Measurements from ENCODE around the gene FAM222B.
A peak's percentile ranks its signal among the peaks of the same experiment; 100 is the strongest.
"Not testable (repeated sequence)": the region's sequence is repeated elsewhere in the genome, so short reads cannot be mapped to it uniquely, and the experiment has no call there.

The FAM222B gene

DNA sequence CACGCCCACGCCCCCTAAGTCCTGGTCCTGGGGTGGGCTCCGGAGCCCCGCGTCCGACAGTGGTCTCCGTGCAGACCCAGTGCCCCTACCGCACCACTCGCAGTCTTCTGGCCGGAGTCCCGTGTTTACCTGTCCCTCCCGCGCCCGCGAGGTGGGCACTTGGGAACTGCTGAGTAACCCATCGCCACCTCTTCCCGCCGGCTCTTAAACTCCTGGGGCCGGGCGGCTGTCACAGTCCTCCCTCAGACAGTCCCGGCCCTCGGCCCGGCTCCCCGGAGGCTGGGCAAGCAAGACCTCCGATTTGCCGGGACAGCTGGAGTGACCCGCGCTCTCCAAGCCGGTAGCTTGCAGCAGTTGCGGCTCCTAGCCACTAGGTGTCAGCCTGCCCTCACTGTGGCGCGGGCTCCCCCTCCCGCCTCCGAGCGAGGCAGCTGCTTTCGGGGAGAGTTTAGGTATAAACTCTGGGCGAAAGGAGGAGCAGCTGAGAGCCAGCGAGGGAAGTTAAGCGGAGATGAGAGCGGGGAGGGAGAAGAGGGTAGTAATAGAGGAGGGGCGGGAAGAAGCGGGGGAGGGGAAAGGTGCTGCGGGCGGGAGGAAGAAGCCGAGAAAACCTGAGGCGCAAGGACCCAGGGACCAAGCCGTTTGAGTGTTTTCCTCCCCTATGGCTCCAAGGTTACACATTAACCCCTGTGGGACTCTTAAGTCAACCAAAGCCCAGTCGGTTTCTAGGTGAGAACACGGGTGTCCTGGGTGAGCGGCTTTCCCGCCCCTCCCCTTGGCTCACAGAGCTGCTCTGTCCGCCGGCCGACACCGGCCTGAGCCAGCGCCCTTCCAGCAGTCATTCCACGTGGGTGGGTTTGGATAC lies 115.7 kb downstream of the FAM222B start:
- DNase-seq (ENCODE audit: low read depth in 2 of 2) = peak; percentile 76 to 83

GRCh38 chr17:28726226-28726626 lies 116.4 kb downstream of the FAM222B start, which contains the start of gene TLCD1:
Gene TLCD1 (minus strand): TSS chr17:28726233. CDS start chr17:28726097, 136 bp downstream.
- no peak for DNase-seq (ENCODE audit: low read depth in 2 of 2)

DNA sequence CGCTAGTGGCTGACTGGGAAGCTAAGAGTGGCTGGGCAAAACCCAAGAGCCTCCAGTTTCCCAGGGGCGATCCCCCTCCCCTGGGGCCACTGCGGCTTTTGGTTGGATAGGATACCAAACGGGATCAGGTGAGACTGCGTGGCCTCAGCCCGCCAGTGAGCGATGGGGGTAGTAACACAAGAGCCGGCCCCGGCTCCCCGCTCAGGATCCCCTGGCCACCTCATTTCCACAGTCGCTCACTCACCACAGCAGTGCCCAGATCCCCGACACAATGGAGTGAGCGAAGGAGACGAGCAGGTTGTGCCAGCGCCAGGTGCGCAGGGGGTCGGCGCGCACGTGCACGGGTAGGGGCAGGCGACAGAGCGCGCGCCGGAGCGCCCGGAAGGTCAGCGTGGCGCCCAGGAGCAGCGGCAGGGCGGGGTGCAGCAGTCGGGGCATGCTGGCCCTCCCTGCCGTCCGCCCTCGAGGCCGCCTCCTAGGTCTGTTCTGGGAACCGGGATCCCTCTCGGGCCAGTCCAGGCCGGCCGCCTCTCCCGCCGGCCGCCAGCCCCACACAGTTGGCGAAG lies 116.8 kb downstream of the FAM222B start:
- no peak for DNase-seq (ENCODE audit: low read depth in 2 of 2)

DNA sequence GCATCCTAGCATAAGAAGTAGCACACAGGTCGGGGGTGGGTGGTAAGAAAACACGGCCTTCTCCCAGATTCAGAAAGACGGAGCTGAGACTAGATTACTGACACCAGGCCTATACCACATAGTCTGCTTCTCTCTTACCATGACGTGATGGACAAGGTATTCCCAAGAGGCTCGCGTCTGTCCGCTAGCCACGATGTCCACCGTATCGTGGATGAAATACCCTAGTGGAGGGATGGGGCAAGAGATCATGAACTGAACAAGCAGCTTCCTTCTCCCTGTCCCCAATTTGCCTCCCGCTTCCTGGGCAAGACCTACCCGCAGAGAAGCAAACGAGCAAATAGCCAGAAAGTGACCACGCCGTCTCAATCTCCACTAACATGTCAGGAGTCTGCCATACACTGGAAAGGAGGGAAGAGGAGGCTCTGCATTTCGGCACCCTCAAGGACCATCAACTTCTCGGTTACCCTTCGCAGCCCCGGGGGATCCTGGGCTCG lies 117.4 kb downstream of the FAM222B start:
- DNase-seq (ENCODE audit: low read depth in 2 of 2) = no peak

GRCh38 chr17:28724500-28725165 lies 118.0 kb downstream of the FAM222B start:
- DNase-seq (ENCODE audit: low read depth in 2 of 2) = no peak

DNA sequence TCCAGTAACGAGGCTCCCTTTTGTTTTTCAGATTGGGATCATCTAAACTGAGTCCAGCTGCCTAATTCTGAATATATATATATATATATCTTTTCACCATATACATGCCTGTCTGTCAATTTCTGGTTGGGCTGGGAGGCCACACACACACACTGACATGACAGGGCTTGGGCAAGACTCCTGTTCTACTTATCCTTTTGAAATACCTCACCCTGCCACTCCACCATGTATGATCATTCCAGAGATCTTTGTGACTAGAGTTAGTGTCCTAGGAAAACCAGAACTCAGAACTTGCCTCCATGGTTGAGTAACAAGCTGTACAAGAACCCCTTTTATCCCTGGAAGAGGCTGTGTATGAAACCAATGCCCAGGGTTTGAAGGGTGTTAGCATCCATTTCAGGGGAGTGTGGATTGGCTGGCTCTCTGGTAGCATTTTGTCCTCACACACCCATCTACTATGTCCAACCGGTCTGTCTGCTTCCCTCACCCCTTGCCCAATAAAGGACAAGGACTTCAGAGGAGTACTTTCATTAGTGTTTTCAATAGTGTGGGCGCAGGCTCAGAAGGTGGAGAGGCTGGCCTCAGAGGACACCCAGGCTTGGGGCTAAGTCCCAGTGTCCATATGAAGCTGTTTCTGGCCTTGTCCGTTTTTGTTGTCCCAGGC lies 118.6 kb downstream of the FAM222B start:
- not testable (repeated sequence) for DNase-seq (ENCODE audit: low read depth in 2 of 2)

DNA sequence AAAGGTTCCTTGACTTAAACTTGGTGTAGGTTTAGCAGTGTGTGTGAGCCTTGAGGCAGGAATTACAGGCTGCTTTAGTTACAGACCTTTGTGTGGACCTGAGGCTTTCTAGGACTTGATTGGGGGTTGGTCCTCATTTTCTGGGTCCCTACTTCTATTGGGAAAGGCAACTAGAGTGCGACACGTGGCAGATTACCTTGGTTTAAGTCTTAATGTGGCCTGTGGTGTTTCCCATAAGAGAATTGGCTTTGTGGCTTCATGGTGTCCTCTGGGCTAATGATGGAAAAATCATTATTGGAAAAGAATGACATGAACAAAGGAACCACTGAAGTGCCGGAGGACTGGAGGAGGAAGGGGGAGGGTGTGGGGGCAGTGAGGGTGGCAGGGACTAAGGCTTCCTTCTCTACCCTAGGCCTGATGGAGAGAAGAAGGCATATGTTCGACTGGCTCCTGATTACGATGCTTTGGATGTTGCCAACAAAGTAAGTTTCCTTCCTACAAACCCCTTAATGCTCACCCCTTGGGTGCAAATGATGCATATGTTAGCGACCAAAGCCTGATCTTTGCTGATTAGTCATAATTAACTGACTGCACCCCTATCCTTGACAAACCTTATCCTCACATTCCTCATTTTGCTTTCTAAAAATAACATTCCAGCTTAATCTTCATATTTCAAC lies 119.3 kb downstream of the FAM222B start:
- no peak for DNase-seq (ENCODE audit: low read depth in 2 of 2)

DNA sequence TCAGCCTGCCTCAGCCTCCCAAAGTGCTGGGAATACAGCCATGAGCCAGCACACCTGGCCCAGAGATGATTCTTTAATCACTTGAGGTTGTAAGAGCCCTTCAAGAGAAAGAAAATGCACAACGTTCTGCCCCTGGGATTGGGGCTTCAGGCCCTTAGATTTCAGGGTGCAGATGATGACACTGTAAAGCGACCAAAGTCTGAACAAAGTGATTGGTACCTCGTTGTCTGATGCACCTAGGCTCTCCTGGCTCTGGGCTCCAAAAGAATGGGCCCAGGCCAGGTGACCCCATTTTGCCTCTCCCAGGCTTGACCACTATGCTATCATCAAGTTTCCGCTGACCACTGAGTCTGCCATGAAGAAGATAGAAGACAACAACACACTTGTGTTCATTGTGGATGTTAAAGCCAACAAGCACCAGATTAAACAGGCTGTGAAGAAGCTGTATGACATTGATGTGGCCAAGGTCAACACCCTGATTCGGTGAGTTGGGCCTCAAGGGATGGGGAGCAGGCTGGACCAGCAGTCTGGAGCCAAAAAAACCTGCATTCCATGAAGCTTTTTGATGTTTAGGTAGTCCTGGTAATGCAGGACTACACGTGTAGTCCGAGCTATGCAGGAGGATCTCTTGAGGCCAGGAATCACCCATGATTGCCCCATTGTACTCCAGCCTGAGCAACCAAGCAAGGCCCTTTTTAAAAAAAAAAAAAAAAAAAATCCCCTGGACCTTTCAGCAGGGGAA lies 120.0 kb downstream of the FAM222B start:
- no peak for DNase-seq (ENCODE audit: low read depth in 2 of 2)

DNA sequence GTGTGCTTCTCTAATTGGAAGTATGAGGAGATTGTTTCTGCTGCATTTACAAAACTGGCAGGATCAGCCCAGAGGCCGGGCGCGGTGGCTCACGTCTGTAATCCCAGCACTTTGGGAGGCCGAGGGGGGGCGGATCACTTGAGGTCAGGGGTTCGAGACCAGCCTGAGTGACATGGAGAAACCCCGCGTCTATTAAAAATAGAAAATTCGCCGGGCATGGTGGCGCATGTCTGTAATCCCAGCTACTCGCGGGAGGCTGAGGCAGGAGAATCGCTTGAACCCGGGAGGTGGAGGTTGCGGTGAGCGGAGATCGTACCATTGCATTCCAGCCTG lies 121.6 kb downstream of the FAM222B start:
- DNase-seq (ENCODE audit: low read depth in 2 of 2) = not testable (repeated sequence)

- no peak for DNase-seq (ENCODE audit: low read depth in 2 of 2)
Measured at GRCh38 chr17:28720247-28720996, 122.2 kb downstream of the FAM222B start.

DNA sequence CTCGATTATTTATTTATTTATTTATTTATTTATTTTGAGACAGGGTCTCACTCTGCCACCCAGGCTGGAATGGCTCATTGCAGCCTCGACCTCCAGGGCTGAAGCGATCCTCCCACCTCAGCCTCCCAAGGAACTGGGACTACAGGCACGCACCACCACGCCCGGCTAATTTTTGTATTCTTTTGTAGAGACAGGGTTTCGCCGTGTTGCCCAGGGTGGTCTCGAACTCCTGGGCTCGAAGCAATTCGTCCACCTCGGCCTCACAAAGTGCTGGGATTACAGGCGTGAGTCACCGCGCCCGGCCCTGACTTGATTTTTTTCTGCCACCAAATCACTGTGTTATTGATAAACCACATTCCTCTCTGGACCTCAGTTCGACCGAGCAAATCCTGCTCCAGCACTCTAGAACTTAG lies 123.6 kb downstream of the FAM222B start:
- no peak for DNase-seq (ENCODE audit: low read depth in 2 of 2)

DNA sequence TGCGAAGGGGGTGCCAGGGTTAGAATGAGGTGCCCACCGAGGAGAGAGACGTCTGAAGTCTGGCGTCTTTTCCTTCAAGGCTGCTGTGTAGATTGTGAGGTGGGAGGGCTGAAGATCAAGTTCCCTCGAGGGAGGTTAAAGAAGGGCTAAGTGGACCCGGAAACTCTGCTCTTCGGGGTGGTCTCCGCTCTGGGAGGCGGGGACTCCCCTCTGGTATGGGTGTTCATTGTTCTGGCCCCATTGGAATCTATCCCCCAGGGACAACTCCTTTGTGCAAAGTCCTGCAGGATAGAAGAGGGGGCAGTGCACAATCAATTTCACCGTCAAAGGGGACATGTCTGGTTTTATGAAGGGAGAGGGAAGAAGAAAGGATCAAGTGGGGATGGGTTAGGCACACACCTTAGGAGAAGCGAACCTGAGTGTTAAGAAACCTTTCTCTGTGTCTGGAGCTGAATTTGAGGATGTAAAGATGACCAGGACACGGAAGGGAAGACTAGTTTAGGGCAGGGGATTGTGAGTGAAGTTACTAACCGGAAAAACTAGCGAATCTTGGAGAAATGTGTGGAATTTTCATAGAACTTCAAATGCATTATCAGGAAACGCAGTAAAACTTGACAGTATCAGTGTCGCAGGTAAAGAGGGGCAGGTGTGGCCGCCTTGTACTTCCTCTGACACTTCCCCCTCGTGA lies 124.1 kb downstream of the FAM222B start:
- DNase-seq (ENCODE audit: low read depth in 2 of 2) = no peak

DNA sequence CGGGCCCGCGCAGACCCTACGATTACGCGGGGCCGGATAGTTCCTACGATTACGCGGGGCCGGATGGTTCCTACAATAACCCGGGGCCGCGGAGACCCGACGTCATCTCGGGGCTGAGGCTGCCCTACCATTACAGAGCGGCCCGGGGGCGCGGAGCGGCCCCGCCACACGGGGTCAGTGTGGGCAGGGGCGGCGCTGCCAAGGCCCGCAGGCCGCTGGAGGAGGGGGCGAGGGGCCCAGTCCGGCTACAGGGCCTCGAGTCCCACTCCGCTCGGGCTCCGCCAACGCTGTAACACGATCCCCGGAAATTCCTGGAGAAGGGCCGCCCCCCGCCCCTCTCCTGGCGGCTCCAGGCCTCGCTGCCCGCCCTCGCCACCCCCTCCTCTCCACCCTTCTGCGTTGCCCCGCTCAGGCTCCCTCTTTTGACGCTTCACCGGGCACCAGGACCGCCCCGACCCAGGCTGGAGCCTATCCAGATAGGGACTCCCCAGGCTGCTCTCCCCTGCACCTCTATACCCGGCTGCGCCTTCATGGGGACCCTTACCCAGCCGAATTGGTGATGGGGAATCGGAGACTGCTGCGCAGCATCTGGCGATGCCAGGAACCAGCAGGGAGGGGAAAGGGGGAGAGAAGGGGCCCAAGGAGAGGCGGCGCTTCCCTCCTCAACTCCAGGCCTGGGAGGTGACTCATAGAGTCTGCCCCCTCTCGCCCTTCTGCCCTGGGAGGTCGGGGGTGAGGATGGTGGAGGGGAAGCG lies 124.8 kb downstream of the FAM222B start, which contains the start of gene RAB34:
Gene RAB34 (minus strand): TSS at position 291 of the 755 bp plus-strand sequence. CDS start 602 bp downstream, outside the sequence.
- peak; percentile 73 to 75 for DNase-seq (ENCODE audit: low read depth in 2 of 2)

GRCh38 chr17:28716740-28717577 lies 125.6 kb downstream of the FAM222B start:
- DNase-seq (ENCODE audit: low read depth in 2 of 2) = no peak

DNA sequence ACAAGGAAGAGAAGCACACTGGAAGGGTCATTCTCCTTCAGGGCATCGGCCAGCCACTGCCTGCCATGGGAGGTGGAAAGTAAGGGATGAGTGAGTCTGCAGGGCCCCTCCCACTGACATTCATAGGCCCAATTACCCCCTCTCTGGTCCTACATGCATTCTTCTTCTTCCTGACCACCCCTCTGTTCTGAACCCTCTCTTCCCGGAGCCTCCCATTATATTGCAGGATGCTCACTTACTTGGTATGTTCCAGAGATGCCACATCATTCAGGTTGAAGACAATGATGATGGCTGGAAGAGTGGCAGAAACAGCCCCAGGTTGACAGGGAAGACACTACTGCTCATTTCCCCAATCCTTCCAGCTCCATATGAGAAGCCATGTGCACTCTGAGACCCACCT lies 127.4 kb downstream of the FAM222B start:
- no peak for DNase-seq (ENCODE audit: low read depth in 2 of 2)

- no peak for DNase-seq (ENCODE audit: low read depth in 2 of 2)
Measured at GRCh38 chr17:28714281-28714680, 128.3 kb downstream of the FAM222B start.

DNA sequence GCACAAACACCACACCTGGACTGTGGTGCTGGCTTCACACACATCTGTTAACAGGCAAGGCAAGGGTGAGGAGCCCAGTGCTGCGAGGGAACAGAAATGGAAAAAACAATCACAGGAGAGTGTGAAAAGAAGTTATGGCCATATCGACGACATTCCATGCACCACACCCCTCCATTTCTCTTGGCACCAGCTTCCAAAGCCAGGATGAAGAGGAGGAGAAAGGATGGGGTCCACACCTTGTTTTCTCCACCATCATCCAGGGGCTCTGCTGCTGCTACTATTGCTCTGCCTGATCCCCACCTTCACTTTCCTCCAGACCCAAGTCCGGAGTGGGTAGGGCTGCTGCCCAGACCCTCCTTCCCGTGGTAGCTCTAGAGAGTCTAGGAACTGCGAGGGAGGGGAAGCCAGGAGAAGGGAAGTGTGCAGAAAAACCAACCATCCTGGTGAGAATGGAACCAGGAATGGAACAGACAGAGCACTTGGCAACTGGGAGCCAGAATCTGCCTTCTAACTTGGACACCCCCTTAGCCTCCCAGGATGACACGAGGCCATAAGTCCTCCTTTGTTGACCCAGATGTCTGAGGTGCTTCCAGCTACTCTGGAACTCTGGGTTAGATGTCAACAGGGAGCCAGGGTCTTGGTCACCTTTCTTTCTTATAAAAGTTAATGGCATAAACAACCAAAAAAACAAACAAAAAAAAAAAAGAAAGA lies 129.7 kb downstream of the FAM222B start:
- no peak for DNase-seq (ENCODE audit: low read depth in 2 of 2)
